ENCODE measurements around the gene CPSF3. TPM values are rescaled to one million over a fixed set of nuclear protein-coding genes. Genes with fewer than 3 reads are reported as not detected.

CPSF3 gene
- total RNA-seq, 1 experiment from 2014 or later: 86.8 TPM

DNA sequence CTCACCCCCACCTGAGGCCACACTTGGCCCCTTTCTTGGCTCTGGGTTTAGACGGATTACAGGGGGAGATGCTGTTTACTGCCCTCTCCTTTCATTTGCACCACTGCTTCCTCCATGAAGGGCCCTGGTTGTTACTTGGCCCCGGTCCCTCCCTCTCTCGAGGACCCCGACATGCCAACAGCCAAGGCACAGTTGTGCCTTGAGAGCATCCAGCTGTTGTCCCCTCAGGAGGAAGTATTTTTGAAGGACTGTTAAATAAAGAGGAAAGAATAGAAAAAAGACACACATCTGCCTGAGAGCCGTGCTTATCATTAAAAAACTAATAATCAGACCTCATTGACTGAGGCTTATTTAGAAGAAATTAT lies 44.1 kb upstream of the CPSF3 start:
- H3K36me3 ChIP-seq (ENCODE audit: insufficient read depth, low read length, poor library complexity, severe bottlenecking): peaks cover 17% of the 10 kb centered on the region

DNA sequence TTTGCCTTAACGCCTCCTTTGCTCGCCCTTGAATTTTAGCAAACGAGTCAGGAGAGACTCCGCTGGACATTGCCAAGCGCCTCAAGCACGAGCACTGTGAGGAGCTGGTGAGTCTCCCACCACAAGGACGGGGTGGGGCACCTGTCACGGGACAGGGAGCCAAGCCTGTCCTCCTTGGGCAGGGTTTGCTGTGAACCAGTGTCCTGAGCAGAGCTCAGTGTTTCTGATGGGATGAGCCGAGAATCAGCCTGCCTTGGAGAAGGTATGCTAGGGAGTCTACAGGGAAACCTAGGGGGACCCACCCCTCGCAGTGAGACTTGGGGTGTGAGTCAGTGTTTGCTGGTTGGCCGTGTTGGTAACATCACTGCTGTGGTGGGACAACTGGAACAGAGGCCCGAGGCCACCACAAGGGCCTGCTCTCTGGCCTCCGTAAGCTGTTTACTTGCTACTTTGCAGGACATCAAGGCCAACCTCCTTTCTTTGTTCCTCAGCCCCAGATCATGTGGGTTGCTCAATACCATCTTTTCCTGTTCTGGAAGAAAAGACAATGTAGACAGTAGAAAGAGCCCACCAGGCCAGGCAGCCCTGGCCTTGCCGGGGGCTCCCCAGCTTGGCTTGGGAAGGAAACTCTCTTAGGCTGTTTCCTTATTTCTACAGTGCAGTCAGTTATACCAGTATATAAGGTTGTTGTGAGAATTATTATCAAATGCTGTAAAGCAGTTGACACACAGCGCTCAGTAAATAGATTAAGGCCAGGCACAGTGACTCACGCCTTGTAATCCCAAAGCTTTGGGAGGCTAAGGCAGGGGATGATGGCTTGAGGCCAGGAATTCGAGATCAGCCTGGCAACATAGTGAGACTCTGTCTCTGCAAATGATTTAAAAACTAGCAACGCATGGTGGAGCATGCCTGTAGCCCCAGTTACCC lies 42.5 kb upstream of the CPSF3 start:
- ChIA-PET POLR2A (ENCODE audit: low non-redundant PET) (no interaction called here), CTCF (interaction anchor here (1.2 kb wide), 1 partner anchor 9 kb away, joined by 3 read pairs; no protein-coding TSS in a partner anchor)
- TF ChIP-seq, protein P1, sequence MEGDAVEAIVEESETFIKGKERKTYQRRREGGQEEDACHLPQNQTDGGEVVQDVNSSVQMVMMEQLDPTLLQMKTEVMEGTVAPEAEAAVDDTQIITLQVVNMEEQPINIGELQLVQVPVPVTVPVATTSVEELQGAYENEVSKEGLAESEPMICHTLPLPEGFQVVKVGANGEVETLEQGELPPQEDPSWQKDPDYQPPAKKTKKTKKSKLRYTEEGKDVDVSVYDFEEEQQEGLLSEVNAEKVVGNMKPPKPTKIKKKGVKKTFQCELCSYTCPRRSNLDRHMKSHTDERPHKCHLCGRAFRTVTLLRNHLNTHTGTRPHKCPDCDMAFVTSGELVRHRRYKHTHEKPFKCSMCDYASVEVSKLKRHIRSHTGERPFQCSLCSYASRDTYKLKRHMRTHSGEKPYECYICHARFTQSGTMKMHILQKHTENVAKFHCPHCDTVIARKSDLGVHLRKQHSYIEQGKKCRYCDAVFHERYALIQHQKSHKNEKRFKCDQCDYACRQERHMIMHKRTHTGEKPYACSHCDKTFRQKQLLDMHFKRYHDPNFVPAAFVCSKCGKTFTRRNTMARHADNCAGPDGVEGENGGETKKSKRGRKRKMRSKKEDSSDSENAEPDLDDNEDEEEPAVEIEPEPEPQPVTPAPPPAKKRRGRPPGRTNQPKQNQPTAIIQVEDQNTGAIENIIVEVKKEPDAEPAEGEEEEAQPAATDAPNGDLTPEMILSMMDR (conservative IDR thresholded peaks at IDR 0.05; ENCODE audit: low read depth, low read length): no peak
- TF ChIP-seq EZH2 (IDR thresholded peaks at IDR 0.05; ENCODE audit: borderline replicate concordance, low read depth, low read length, poor library complexity, severe bottlenecking): no peak
- no peaks in the 10 kb centered on the region for H3K9me3 ChIP-seq (ENCODE audit: low read depth, low read length, poor library complexity, severe bottlenecking)
- intact Hi-C loops (cut with micrococcal nuclease; ENCODE audit: unreplicated experiment): no loop called here
- H3K4me1 ChIP-seq (ENCODE audit: insufficient read depth, low read length, poor library complexity, severe bottlenecking): peaks cover 44% of the 10 kb centered on the region
- peaks cover 26% of the 10 kb centered on the region for H3K36me3 ChIP-seq (ENCODE audit: insufficient read depth, low read length, poor library complexity, severe bottlenecking)
- H3K27me3 ChIP-seq (replicated peaks; ENCODE audit: insufficient read depth, low read depth, low read length, poor library complexity): no peaks in the 10 kb centered on the region
- no TSS peak for BruUV-seq (replicated peaks)
- DNase-seq (ENCODE audit: low spot score): peak; percentile 94
- peak overlapping the region; percentile 82 for H3K27ac ChIP-seq (ENCODE audit: low read depth, low read length, poor library complexity, severe bottlenecking)
- no peak overlapping the region for H3K4me3 ChIP-seq (ENCODE audit: low read depth, low read length, poor library complexity, severe bottlenecking)

More for the DNA sequence above, 44.1 kb upstream of the CPSF3 start:
- H3K4me3 ChIP-seq (ENCODE audit: low read depth, low read length, poor library complexity, severe bottlenecking): no peak overlapping the region
- H3K27me3 ChIP-seq (replicated peaks; ENCODE audit: insufficient read depth, low read depth, low read length, poor library complexity): no peaks in the 10 kb centered on the region
- POLR2A ChIA-PET (ENCODE audit: low non-redundant PET): no interaction called here
- no peak for DNase-seq (ENCODE audit: low spot score)
- H3K27ac ChIP-seq (ENCODE audit: low read depth, low read length, poor library complexity, severe bottlenecking): peak overlapping the region; percentile 56
- TF ChIP-seq, protein P1 (conservative IDR thresholded peaks at IDR 0.05; ENCODE audit: low read depth, low read length): no peak
- TF ChIP-seq EZH2 (IDR thresholded peaks at IDR 0.05; ENCODE audit: borderline replicate concordance, low read depth, low read length, poor library complexity, severe bottlenecking): no peak
- intact Hi-C loops (cut with micrococcal nuclease; ENCODE audit: unreplicated experiment): no loop called here
- peaks cover 42% of the 10 kb centered on the region for H3K4me1 ChIP-seq (ENCODE audit: insufficient read depth, low read length, poor library complexity, severe bottlenecking)
- CTCF ChIA-PET: no interaction called here
- BruUV-seq (replicated peaks): no TSS peak
- no peaks in the 10 kb centered on the region for H3K9me3 ChIP-seq (ENCODE audit: low read depth, low read length, poor library complexity, severe bottlenecking)

- Histone ChIP-seq H3K9me3 (ENCODE audit: low read depth, low read length, poor library complexity, severe bottlenecking) (no peaks in the 10 kb centered on the region), H3K4me1 (ENCODE audit: insufficient read depth, low read length, poor library complexity, severe bottlenecking) (peaks cover 37% of the 10 kb centered on the region), H3K27me3 (replicated peaks; ENCODE audit: insufficient read depth, low read depth, low read length, poor library complexity) (no peaks in the 10 kb centered on the region), H3K4me3 (ENCODE audit: low read depth, low read length, poor library complexity, severe bottlenecking) (no peak overlapping the region), H3K27ac (ENCODE audit: low read depth, low read length, poor library complexity, severe bottlenecking) (no peak overlapping the region), H3K36me3 (ENCODE audit: insufficient read depth, low read length, poor library complexity, severe bottlenecking) (peaks cover 27% of the 10 kb centered on the region)
- no peak for DNase-seq (ENCODE audit: low spot score)
- no TSS peak for BruUV-seq (replicated peaks)
- CTCF ChIA-PET: no interaction called here
- TF ChIP-seq, protein P1 (conservative IDR thresholded peaks at IDR 0.05; ENCODE audit: low read depth, low read length): no peak
- TF ChIP-seq EZH2 (IDR thresholded peaks at IDR 0.05; ENCODE audit: borderline replicate concordance, low read depth, low read length, poor library complexity, severe bottlenecking): no peak
- intact Hi-C loops (cut with micrococcal nuclease; ENCODE audit: unreplicated experiment): no loop called here
- POLR2A ChIA-PET (ENCODE audit: low non-redundant PET): no interaction called here
Measured at GRCh38 chr2:9382604-9383235, 40.7 kb upstream of the CPSF3 start.
